GM21717 (cell line): ENCODE data around the gene HLA-DPB1.

Experiments used
- ATAC-seq: cut with Tn5 transposase; IDR thresholded peaks from one replicate; pipeline ENCODE4 v1.9.1; 2021; ENCODE audit warnings: mild to moderate bottlenecking, moderate library complexity; ENCODE audit not compliant: unreplicated experiment

HLA-DPB1 gene

DNA sequence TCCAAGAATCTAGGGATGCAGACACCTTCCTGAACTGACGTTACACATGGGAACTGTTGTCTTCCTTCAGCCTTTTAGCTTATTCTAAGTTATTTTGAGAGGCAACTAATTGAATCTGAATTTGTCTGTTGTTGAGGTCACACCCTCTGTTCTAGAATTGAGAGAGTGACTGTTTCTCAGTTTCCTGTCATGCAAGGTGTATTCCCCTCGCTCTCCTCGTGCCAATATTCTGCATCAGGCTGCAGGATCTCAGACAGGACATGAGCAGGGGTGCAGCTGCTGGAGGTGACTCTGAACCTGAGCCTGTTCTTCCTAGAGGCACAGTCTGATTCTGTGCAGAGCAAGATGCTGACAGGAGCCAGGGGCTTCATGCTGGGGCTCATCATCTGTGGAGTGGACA lies 52.5 kb downstream of the HLA-DPB1 start:
- no peak for ATAC-seq

DNA sequence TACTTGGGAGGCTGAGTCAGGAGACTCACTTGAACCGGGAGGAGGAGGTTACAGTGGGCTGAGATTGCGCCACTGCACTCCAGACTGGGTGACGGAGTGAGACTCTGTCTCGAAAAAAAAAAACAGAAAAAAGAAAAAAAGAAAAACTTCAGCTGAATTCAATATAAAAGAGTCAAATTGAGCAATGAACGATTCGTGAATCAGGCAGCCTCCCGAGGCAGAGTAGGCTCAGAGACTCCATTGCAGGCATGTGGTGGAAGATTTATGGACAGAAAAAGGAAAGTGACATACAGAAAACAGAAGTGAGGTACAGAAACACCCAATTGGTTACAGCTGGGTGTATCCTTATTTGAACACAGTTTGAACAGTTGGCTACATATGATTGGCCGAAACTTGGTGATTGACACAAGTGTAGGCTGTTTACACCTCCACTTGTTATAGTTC lies 56.3 kb downstream of the HLA-DPB1 start:
- ATAC-seq: no peak

DNA sequence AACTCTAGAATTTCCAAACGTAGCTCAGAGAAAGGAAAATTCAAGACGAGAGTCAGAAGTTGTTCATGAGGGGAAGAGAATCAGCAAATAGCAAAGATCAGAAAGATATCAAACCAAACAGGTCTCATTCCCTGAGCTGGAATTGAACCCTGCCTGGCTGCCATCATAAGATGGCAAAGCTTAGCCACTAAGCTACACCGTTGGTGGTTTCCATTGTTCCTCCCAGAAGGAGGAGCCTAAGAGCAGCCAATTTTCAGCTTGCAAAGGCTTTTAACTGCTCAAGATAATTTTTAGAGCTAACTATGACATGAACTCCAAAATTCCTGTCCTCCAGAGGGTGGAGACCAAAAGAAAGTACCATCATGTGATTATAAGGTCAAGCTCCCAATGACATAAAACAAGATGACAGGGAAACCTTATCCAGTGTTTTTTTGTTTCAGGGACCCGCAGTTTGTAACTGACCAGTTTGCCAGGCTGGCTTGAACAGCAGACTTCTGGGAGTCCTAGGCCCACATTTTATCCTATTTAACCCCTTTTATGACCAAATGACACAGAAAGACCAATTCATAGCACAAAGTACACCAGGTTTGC lies 60.6 kb downstream of the HLA-DPB1 start:
- no peak for ATAC-seq
